HTR-8/SVneo (cell line): Measurements from ENCODE around the gene MACROD1.
A peak's percentile ranks its signal among the peaks of the same experiment; 100 is the strongest.

Source experiments
- DNase-seq: peaks from one replicate; pipeline ENCODE4 v3.0.0; 2011; ENCODE audit warnings: low spot score, mixed read lengths; ENCODE audit not compliant: insufficient read length
- FAIRE-seq: peaks from 2 replicates; lab custom pipeline; 2011; peaks lifted over from hg19 to GRCh38; lab: Jason Lieb, UNC

Gene MACROD1, protein sequence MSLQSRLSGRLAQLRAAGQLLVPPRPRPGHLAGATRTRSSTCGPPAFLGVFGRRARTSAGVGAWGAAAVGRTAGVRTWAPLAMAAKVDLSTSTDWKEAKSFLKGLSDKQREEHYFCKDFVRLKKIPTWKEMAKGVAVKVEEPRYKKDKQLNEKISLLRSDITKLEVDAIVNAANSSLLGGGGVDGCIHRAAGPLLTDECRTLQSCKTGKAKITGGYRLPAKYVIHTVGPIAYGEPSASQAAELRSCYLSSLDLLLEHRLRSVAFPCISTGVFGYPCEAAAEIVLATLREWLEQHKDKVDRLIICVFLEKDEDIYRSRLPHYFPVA

DNA sequence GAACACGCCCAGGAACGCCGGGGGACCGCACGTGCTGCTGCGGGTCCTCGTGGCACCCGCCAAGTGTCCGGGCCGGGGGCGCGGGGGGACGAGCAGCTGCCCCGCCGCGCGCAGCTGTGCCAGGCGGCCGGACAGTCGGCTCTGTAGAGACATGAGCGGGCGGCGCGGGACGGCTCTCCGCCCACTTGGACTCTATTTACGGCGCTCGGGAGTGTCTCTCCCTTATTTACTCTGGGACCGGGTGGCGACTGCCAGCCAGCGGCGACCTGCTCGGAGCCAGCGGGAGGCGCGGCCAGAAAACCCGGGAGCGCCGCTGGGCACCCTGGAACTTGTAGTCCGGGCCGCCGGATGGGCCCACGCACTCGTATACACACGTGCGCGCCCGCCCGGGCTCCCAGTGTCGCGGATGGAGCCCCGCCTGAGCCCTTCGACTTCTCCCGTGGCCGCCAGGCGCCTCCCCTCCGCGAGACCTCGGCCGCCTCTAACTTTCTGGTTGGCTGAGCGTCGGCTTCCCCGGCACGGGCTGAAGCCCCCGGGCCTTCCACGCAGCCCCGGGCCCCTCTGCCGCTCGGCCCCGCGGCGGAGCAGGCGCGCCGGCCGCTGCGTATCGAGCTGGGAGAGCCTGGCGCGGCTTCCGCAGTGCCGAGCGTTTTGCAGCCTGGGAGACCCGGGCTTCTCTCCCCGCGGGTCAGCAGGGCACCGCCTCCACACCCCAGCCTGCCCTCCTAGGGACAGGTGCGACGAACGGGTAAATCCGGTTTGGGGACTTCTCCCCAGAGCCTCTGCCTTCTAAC, at the start of gene MACROD1:
TSS of gene MACROD1 (minus strand) at position 272 of the 794 bp plus-strand sequence. CDS start at position 153, 119 bp downstream.
- DNase-seq: peak; percentile 78
- FAIRE-seq: no peak

DNA sequence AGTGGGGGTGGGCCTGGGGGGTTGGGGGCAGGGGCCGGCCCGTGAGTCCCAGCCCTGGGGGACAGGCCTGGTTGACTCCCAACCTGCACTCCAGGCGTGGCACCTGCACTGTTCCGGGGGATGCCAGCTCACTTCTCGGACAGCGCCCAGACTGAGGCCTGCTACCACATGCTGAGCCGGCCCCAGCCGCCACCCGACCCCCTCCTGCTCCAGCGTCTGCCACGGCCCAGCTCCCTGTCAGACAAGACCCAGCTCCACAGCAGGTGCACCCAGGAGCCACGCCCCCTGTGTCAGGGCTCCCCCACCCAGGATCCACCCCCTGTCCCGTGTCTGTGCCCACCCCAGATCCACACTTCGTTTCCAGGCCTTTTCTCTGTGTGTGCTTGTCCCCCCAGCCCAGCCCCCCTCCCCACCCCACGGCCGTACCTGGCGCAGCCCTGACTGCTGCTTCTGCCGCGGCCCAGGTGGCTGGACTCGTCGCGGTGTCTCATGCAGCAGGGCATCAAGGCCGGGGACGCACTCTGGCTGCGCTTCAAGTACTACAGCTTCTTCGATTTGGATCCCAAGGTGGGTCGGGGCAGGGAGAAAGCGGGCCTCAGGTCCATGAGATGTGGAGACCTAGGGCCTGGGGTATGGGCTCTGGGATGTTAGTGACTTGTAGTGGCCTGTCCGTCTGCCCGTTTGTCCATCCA, 45.4 kb upstream of the MACROD1 start:
- FAIRE-seq (no peak), DNase-seq (no peak)

DNA sequence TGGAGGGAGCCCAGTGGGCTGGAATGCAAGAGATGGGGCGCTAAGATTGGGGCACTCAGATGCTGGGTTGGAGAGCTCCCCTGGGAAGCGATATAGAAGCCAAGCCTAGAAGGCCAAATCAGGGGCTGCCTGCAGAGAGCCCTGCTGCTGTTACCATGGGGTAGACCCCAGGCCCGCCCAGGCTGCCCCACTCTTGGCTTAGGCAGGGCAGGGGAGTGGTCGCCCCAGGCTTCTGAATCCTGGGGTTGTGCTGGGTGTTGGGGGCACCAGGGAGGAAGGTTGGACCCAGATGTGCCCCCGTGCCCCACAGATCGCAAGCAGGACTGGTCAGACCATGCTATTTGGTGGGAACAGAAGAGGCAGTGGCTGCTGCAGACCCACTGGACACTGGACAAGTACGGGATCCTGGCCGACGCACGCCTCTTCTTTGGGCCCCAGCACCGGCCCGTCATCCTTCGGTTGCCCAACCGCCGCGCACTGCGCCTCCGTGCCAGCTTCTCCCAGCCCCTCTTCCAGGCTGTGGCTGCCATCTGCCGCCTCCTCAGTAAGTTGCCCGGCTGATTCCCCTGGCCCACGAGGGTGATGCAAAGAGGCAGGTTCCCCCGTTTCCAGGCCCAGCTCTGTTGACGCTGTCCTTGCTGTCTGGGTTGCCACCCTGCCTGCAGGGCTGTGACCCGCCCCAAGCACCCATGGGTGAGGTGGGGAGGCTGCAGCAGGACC, 44.5 kb upstream of the MACROD1 start:
- FAIRE-seq (no peak), DNase-seq (no peak)

DNA sequence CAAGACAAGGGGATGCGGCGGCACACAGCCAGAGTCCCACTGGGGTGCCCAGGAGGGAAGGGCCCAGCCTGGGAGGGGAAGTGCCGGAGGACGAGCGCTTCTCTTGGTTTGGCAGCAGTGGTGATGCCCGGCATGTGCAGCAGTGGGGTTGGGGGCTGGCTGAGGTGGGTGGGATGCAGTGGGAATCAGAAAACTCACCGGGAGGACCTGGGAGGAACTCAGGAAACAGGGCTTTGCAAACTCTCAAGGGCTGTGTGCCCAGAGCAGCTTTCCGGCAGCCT, 43.6 kb upstream of the MACROD1 start:
- DNase-seq (no peak), FAIRE-seq (no peak)

DNA sequence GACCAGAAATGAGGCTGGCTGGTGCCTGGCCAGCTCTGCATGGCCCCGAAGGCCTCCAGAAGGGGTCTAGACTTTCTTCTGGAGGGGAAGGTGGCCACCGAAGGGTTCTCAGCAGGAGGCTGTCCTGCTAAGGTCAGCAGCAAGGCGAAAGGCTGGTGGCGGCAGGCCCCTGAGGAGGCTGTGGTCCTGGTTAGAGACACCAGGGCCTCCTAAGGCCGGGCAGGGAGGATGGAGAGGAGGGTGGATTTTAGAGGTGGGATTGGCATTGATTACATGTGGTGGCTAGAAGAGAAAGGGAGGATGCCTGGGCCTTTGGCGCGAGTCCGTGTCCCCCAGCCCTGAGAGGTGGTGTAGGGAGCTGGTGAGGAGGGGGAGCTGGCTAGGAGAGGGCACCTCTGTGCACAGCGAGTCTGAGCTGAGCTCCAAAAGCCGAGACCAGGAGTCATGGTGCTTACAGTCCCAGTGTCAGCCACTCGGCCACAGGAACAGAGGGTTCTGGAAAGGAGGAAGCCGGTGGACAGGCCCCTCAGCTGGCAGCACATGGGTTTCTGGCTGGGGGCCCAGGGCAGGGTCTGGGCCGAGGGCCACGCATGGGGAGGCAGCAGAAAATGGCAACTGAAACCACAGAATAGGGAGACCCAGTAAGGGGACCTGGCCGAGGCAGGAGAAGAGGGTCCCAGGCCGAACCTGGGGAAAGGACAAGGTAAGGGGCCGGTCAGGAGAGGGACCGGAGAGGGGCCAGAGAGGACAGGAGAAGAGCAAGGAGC, 43.1 kb upstream of the MACROD1 start:
- DNase-seq: no peak
- FAIRE-seq: no peak

DNA sequence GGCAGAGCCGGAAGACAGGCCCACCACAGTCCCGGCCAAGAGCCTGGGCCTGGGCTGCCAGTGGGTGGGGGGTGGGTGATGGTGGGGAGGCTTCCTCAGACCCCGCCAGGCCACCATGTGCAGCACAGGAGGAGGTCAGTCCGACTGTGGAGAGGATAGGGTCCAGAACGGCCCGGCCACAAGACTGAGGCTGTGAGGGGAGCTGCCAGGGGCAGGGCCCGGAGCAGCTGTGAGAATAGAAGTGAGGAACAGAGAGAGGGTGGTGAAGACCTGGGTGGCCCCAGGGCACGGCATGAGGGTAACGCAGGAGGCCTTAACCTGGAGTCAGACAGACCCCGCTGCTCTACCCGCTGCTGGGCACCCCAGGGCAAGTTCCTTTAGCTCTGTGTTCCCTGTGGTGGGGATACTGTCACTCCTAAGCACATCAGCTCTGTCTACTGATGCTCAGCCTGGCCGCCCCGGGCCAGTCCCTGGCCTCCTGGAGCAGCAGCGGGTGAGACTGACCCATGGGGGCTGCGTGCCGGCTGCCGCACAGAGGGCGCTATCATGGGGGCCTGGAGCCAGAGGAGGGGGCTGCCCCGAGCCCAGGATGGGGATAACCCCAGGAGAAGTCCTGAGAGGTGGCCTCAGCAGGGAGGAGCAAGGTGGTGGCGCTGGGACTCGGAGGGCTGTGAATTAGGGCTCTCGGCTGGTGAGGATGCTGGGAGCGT, 42.3 kb upstream of the MACROD1 start:
- no peak for FAIRE-seq
- no peak for DNase-seq

DNA sequence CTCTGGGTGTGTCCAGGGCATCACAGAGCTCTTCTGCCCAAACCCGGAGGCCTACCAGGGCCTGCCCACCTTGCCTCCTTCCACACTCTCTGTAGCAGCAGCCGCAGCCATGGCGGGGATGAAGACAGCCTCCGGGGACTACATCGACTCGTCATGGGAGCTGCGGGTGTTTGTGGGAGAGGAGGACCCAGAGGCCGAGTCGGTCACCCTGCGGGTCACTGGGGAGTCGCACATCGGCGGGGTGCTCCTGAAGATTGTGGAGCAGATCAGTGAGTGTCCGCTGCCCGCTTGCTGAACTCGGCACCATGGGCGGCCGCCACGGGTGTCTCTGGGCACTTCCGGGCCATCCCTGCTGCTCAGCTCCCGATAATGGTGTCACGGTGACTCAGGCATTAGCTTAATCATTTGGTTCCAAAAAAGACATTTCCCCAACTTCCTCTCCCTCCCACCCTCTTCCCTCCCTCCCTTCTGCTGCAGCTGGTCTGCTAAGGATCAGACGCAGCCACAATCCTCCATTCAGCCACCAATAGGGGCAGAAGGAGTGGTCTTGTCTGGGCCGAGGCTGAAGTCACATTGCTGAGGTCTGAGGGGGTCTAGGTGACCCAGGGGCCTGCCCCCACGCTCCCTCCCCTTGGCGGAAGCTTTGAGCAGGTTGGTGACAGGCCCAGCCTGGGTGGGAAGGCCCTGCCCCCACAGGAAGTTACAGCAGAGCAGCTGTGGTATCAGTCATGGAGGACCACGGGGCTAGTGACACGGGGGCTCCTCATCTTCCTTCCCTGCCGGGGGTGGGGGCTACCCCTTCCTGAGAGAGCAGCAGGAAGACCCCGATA, 41.6 kb upstream of the MACROD1 start:
- no peak for FAIRE-seq
- DNase-seq: no peak

DNA sequence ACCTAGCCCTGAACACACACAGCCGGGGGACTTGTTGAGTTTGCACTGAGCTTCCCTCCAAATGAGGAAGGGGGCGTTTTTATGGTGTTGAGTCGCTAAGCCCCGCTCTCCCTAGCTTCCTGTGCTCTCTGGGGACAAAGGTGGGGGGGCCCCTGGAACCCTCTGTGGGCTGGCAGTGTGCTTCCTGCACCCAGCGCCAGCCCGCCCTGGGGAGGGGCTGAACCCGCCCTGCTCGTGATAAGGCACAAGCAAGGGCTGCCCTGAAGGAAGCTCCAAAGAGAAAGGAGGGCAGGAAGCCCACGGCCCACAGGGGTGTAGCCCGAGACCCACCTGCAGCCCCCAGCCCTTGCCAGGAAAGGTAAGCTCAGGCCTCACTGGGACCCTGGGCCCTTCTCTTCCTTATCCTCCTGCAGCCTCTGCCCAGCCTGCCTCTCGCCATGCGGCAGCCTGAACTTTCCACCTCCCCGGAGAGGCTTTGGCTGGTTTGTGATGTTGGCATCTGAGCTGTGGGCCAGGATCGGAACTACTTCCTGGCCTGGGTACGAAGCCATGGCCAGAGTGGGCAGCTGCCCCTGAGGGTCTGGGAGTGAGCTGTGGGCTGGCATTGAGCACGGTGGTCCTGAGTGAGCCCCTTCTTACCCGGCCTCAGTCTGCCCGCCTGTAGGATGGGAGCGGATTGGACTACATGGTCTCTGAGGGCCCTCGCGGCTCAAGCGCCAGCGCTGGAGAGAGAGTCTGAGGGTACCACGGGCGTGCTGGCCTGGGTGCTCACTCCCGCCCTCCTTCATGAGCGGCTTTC, 40.7 kb upstream of the MACROD1 start, which contains the start of gene FERMT3:
TSS of gene FERMT3 (plus strand) at position 265 of the 799 bp plus-strand sequence. CDS start 644 bp downstream, outside the sequence.
- no peak for DNase-seq
- no peak for FAIRE-seq

DNA sequence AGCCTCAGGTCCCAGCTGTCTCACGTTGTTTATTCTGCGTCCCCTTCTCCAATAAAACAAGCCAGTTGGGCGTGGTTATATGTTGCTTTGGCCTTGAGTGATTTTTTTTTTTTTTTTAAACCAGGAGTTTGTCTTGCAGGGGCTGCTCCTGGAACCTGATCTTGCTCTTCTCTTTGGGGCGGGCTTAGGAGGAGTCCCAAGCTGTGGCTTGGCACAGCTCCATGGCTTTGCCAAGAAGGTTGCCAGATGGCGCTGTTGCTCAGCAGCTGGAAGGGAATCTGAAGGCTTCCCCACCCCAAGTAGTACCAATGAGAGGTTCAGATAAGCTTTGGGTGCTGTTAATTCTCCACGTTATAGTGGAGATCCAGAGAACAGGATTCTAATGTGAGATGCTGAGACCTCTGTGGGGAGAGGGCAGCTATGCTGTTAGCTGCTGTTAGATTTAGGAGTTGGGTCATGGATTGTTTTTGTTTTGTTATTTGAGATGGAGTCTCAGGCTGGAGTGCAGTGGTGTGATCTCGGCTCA, 38.6 kb upstream of the MACROD1 start:
- FAIRE-seq (no peak), DNase-seq (peak; percentile 91)

DNA sequence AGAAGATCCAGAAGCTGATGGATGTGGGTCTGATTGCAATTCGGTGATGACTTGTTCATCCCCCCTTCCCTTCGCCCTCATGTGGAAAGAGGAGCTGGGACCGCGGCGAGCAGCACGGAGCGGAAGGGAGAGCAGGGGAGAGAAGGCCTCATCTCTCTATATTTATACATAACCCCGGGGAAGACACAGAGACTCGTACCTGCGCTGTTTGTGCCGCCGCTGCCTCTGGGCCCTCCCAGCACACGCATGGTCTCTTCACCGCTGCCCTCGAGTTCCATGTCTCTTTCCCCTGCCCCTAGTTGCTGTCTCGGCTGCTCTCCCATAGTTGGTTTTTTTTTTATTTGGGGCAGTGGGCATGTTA, 38.1 kb upstream of the MACROD1 start:
- no peak for DNase-seq
- no peak for FAIRE-seq

DNA sequence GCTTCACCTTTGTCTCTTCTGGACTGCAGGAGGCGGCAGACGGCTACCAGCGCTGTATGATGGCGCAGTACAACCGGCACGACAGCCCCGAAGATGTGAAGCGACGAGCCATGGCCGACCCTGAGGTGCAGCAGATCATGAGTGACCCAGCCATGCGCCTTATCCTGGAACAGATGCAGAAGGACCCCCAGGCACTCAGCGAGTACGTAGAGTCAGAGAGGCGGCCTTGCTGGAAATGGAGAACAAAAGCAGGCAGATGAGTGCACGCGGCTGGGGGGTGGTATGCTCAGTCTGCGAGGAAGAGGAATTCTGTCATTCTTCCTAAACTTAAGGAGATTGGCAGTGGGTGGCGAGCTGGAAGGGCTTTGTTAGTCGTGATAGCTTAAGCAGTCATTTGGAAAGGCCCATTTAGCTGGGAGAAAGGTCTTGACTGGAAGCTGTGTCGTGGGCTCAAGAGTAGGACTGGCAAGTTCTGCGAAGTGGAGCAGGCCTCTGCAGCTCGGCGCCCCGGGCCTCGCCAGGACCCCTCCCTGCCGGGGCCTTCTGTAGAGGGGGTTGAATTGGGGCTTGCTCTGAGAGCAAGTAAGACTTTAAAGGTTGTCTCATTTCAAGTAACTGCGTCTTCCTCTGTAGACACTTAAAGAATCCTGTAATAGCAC, 37.6 kb upstream of the MACROD1 start:
- FAIRE-seq: no peak

DNA sequence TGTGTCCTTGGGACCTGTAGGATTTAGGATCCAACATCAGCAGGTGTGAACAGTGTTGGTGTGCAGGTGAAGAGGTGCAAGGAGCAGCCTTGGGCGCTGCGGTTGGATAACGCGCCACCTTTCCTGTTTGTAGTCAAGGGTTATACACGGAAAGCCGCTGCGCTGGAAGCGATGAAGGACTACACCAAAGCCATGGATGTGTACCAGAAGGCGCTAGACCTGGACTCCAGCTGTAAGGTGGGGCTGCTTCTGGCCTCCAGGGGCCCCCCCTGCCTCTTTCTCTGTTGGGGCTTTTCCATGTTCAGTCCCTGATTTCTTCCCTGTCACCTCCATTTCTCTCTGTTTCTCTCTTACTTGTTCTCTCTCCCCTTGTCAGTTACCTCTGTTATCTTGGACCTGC, 37.1 kb upstream of the MACROD1 start:
- no peak for DNase-seq
- no peak for FAIRE-seq

More for the DNA sequence above, 37.6 kb upstream of the MACROD1 start:
- DNase-seq: no peak

DNA sequence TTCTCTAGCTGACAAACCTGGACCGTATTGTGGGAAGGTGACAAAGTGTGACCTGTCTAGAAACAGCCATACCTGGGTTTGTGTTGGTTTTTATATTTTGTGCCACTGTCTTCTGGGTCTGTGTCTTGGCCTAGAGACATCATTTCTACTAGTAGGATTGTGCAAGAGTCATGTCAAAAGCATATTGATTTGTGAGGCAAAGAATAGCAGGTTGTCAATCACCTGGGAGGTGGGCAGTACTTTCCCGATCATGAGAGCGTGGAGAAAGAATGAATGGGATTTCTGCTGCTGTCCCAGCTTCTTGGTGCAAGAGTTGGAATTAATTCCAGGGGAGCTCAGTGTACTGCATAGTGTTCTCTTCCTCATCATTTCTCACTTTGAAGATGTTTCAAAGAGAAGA, 35.6 kb upstream of the MACROD1 start:
- FAIRE-seq: no peak

DNA sequence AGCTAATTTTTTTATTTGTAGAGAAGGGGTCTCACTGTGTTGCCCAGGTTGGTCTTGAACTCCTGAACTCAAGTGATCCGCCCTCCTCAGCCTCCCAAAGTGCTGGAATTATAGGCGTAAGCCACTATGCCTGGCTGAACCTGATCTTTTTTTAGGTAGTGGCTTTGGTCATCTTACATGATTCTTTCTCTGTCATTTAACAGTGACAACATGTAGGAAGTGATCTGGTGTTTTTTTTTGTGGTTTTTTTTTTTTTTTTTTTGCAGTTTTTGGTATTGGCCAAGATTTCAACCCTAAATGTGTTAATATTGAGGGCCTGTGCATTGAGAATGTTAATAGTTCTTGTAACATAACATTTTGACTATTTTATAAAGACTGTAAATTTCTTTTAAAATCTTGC, 32.6 kb upstream of the MACROD1 start:
- FAIRE-seq (no peak), DNase-seq (no peak)

More for the DNA sequence above, 35.6 kb upstream of the MACROD1 start:
- no peak for DNase-seq

DNA sequence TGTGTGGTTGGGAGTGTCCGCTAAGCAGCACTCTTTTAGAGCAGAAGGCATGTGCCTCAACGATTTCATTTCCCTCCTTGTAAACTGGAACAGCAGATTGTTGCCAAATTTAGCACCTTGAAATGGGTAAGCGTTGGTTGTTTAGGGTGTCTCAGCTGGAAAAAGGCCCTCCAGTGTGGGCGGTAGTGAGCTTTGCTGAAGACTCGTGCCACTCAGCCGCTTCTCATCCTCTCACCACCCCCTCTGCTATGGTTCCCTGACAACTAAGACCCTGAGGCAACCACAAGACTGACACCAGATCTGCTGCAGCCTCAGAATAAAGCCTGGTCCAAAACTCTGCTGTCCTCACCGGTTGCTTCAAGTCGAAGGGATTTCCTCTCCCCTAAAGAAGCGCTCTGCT, 30.7 kb upstream of the MACROD1 start:
- no peak for DNase-seq
- FAIRE-seq: no peak

DNA sequence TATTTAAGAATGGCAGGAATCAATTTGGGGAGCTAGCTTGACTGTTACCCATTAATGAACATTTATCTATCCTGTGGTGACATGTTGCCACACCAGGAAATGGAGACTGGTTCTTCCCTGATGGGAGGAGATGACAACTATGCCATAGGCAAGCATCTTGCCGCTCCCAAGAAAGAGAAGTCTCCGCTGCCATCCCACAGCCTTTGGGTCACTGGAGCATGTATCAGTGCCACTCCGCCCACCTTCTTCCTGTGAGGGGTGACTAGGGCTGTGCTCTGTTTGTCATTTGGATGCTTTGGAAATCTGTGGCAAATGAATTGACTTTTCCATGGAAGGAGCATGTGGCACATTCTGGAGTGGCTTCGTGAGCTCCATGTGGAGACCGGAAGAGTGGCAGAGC, 26.5 kb upstream of the MACROD1 start:
- no peak for FAIRE-seq
- no peak for DNase-seq
